MCF 10A (cell line): Measurements from ENCODE around the gene CUEDC1. TPM values are rescaled to one million over a fixed set of nuclear protein-coding genes. Genes with fewer than 3 reads are reported as not detected.

Experiments used
- BruUV-seq: library from RNA; stranded (reverse); fragments of 400-500 nt; replicated peaks from 2 replicates; lab custom pipeline; 2021; lab: Mats Ljungman, UMichigan
- CTCF ChIA-PET: fragments of 300-600 bp; sonication (Branson Sonifier 250); formaldehyde crosslinking; extraction: SDS; loops from one replicate; lab custom pipeline; 2021; ENCODE audit warnings: antibody characterized with exemption, inconsistent platforms; lab: Yijun Ruan, JAX
- POLR2A ChIA-PET: fragments of 300-600, 350-650 bp; sonication (Branson Sonifier 250); formaldehyde crosslinking; extraction: SDS; loops from one replicate; lab custom pipeline; 2020; ENCODE audit warnings: antibody characterized with exemption, inconsistent platforms; lab: Yijun Ruan, JAX
- DNase-seq: peaks from one replicate; pipeline ENCODE4 v3.0.0-alpha.2; 2018; ENCODE audit not compliant: unreplicated experiment
- H3K27ac Mint-ChIP-seq: one replicate; pipeline ENCODE4 v1.8.0; 2022; ENCODE audit warnings: mild to moderate bottlenecking, low read depth, mixed read lengths; ENCODE audit not compliant: unreplicated experiment
- H3K27me3 Mint-ChIP-seq: one replicate; pipeline ENCODE4 v1.8.0; 2022; ENCODE audit warnings: mixed read lengths; ENCODE audit not compliant: insufficient read depth, unreplicated experiment
- H3K36me3 Mint-ChIP-seq: one replicate; pipeline ENCODE4 v1.8.0; 2022; ENCODE audit warnings: mild to moderate bottlenecking, moderate library complexity, mixed read lengths; ENCODE audit not compliant: insufficient read depth, unreplicated experiment
- H3K4me1 Mint-ChIP-seq: one replicate; pipeline ENCODE4 v1.8.0; 2022; ENCODE audit warnings: mixed read lengths; ENCODE audit not compliant: insufficient read depth, unreplicated experiment
- H3K4me3 Mint-ChIP-seq: one replicate; pipeline ENCODE4 v1.8.0; 2022; ENCODE audit warnings: mild to moderate bottlenecking, moderate library complexity, mixed read lengths; ENCODE audit not compliant: unreplicated experiment
- H3K9me3 Mint-ChIP-seq: one replicate; pipeline ENCODE4 v1.8.0; 2022; ENCODE audit warnings: mixed read lengths; ENCODE audit not compliant: unreplicated experiment
- CTCF ChIP-seq: fragments of 200-600 bp; IDR thresholded peaks from one replicate; pipeline ENCODE4 v1.8.0; 2022; ENCODE audit warnings: antibody characterized with exemption, mild to moderate bottlenecking; ENCODE audit not compliant: unreplicated experiment
- intact Hi-C: fragments of 100-400 bp; cut with micrococcal nuclease; formaldehyde crosslinking; loops from 2 replicates; pipeline ENCODE4 v1.14.1; 2022
- total RNA-seq: library from RNA; stranded (reverse); gene quantifications from 2 replicates; pipeline ENCODE4 v1.2.3, GENCODE V29; 2022

CUEDC1 gene
- total RNA-seq, 1 experiment from 2014 or later: 15.6 TPM

DNA sequence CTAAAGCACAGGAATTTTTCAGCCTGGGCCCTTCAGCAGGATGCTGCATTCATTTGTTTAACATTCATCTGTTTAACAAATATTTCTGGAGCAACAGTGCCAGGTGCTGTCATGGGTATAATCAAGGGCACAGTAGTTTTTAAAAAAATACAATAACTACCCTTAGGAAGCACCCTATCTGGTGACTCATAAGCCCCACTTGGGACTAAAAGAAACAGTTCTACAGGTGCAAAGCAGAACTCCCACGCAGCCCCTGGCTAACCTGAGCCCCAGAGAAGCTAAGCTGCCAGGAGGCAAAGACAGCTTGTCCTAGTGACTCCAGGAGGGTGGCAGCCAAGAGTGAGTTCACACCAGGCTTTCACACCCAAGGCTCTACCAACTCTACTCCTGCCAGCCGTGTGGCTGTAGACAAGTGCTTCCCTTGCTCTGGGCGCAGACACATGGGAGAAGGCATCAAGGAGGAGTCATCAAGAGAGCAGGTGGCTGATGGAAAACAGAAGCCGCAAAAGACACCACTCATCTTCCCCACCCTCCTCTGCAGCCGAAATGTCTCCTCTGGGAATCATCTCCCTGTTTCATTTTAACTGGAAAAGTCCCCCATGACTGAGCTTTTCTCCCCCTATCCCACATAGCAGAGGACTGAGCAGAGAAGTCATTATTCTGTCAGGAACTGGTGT is 14.4 kb downstream of the CUEDC1 start:
- intact Hi-C loops: no loop called here
- no peaks in the 10 kb centered on the region for H3K27me3 Mint-ChIP-seq
- BruUV-seq: no TSS peak
- POLR2A ChIA-PET: interaction anchor here (1.5 kb wide), 1 partner anchor 37 kb away, joined by 3 read pairs; no protein-coding TSS in a partner anchor
- H3K4me1 Mint-ChIP-seq: peaks cover 22% of the 10 kb centered on the region
- no peak overlapping the region for H3K4me3 Mint-ChIP-seq
- peak; percentile 42 for DNase-seq
- H3K9me3 Mint-ChIP-seq: no peaks in the 10 kb centered on the region
- CTCF ChIA-PET: interaction anchor here (0.6 to 0.8 kb wide), 2 partner anchors 14 to 22 kb away, joined by 3 to 4 read pairs; partner anchors contain the start of gene CUEDC1
- no peak for TF ChIP-seq CTCF
- no peak overlapping the region for H3K27ac Mint-ChIP-seq
- no peaks in the 10 kb centered on the region for H3K36me3 Mint-ChIP-seq

- H3K9me3 Mint-ChIP-seq: no peaks in the 10 kb centered on the region
- TF ChIP-seq CTCF: no peak
- no peak for DNase-seq
- no peak overlapping the region for H3K4me3 Mint-ChIP-seq
- POLR2A ChIA-PET: interaction anchor here (1.2 to 1.5 kb wide), 3 partner anchors 12 to 41 kb away, joined by 3 to 4 read pairs (median 4); no protein-coding TSS in a partner anchor
- no TSS peak for BruUV-seq
- CTCF ChIA-PET: interaction anchor here (0.6 to 0.7 kb wide), 2 partner anchors 21 to 50 kb away, joined by 3 to 4 read pairs; no protein-coding TSS in a partner anchor
- H3K27ac Mint-ChIP-seq: no peak overlapping the region
- no peaks in the 10 kb centered on the region for H3K36me3 Mint-ChIP-seq
- H3K4me1 Mint-ChIP-seq: peaks cover 22% of the 10 kb centered on the region
- intact Hi-C loops: no loop called here
- H3K27me3 Mint-ChIP-seq: no peaks in the 10 kb centered on the region
These were observed 15.0 kb downstream of the CUEDC1 start for GRCh38 chr17:57940231-57940630.

DNA sequence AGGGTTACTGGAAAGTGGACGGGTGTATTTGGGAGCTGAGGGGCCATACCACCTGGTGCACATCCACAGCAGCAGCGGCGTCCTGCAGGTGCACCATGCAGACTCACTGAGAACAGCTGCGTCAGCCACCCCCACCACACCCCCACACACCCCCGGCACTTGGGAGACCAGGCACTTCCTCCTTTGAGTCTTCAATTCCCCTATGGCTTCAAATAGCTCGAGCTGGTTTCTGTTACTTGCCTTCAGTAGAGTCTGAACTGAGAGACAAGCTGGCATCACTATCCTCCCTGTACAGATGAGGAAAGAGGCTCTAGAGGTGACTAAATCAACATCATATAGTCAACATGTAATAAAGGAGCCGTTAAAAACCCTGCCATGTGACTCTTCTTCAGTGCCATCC is 15.4 kb downstream of the CUEDC1 start:
- no TSS peak for BruUV-seq
- no peaks in the 10 kb centered on the region for H3K27me3 Mint-ChIP-seq
- no peaks in the 10 kb centered on the region for H3K36me3 Mint-ChIP-seq
- no peak for TF ChIP-seq CTCF
- no peak overlapping the region for H3K4me3 Mint-ChIP-seq
- H3K4me1 Mint-ChIP-seq: peaks cover 22% of the 10 kb centered on the region
- no peak for DNase-seq
- H3K27ac Mint-ChIP-seq: no peak overlapping the region
- intact Hi-C loops: no loop called here
- H3K9me3 Mint-ChIP-seq: no peaks in the 10 kb centered on the region
- ChIA-PET POLR2A (interaction anchor here (0.7 to 1.5 kb wide), 5 partner anchors 12 to 158 kb away, joined by 3 to 4 read pairs (median 4); no protein-coding TSS in a partner anchor), CTCF (interaction anchor here (0.7 kb wide), 1 partner anchor 50 kb away, joined by 4 read pairs; no protein-coding TSS in a partner anchor)

- CTCF ChIA-PET: interaction anchor here (0.6 to 2.1 kb wide), 3 partner anchors 11 to 568 kb away, joined by 3 to 8 read pairs (median 6); no protein-coding TSS in a partner anchor
- TF ChIP-seq CTCF: no peak
- Mint-ChIP-seq H3K27me3 (no peaks in the 10 kb centered on the region), H3K9me3 (no peaks in the 10 kb centered on the region), H3K27ac (no peak overlapping the region), H3K4me1 (peaks cover 14% of the 10 kb centered on the region), H3K4me3 (no peak overlapping the region), H3K36me3 (no peaks in the 10 kb centered on the region)
- BruUV-seq: no TSS peak
- POLR2A ChIA-PET: interaction anchor here (0.8 kb wide), 1 partner anchor 17 kb away, joined by 4 read pairs; no protein-coding TSS in a partner anchor
- intact Hi-C loops: no loop called here
- DNase-seq: no peak
These were observed 17.1 kb downstream of the CUEDC1 start for GRCh38 chr17:57938061-57938502.
